ENCODE measurements around the gene TIAL1. TPM values are rescaled to one million over a fixed set of nuclear protein-coding genes. Genes with fewer than 3 reads are reported as not detected.
A peak's percentile ranks its signal among the peaks of the same experiment; 100 is the strongest.
"Not testable (repeated sequence)": the region's sequence is repeated elsewhere in the genome, so short reads cannot be mapped to it uniquely, and the experiment has no call there.

The TIAL1 gene
- total RNA-seq, 3 donors from 2014 or later (not counting 1 experiment from before 2014, with no cell fraction given): 195 to 227 (median 213) TPM

DNA sequence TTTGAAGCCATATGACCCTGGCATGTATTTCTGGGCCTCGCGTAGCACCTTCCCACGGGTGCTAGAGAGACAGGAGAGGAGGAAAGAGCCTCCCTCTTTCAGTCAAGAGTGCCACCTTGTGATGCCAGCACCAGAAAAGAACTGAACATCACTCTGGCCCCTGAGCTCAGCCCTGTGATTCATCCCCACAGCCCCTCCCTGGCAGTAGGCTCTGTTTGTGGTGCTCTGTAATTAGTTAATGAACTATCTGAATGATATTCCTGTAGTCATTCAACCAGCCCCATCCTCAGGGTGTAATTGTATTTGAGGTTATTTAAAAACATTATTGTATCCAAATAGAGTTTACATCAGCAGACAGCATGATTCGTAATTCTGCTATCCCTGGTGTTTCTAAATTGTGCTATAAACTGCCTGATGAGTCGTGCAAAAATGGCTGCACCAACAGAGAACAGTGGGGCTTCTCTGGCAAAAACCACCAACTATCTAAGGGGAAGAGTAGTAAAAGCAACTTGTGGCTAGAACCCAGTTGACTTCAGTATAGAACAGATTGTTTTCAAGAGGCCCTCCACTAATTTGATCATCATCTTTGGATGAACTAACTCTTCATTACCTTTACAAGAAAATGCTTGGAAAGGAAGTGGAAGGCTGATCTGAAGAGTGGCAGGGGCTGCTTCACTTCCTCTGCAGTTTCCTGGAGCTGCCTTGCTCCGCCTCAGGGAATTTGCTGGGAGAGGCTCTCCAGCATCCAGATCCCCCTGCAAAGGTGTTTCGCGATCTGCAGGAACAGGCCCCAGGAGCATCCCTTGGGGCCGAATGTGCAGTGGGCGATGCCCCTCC is 23.7 kb upstream of the TIAL1 start:
- Mint-ChIP-seq H3K36me3 (no peaks in the 10 kb centered on the region), H3K27ac (no peak overlapping the region), H3K9me3 (no peaks in the 10 kb centered on the region), H3K27me3 (ENCODE audit: low read depth in 2 of 2) (no peaks in the 10 kb centered on the region), H3K4me3 (no peak overlapping the region), H3K4me1 (no peaks in the 10 kb centered on the region)
- no peaks in the 10 kb centered on the region for H3K9me3 ChIP-seq (ENCODE audit: control insufficient read depth, insufficient read depth, low read length)
- H3K27ac ChIP-seq (ENCODE audit: low read length): no peak overlapping the region
- no peaks in the 10 kb centered on the region for H3K4me1 ChIP-seq (ENCODE audit: control insufficient read depth, insufficient read depth, low read length)
- H3K4me3 ChIP-seq (ENCODE audit: low read length): no peak overlapping the region
- intact Hi-C loops (cut with micrococcal nuclease): no loop called here
- no peak for ATAC-seq
- no peaks in the 10 kb centered on the region for H3K27me3 ChIP-seq (ENCODE audit: control insufficient read depth, insufficient read depth, low read length)
- WGBS (ENCODE audit: insufficient coverage): 86% methylated on average over 10 of the region's 10 CpGs
- H3K36me3 ChIP-seq (ENCODE audit: control insufficient read depth, insufficient read depth, low read length): no peaks in the 10 kb centered on the region
- TF ChIP-seq, protein P1, sequence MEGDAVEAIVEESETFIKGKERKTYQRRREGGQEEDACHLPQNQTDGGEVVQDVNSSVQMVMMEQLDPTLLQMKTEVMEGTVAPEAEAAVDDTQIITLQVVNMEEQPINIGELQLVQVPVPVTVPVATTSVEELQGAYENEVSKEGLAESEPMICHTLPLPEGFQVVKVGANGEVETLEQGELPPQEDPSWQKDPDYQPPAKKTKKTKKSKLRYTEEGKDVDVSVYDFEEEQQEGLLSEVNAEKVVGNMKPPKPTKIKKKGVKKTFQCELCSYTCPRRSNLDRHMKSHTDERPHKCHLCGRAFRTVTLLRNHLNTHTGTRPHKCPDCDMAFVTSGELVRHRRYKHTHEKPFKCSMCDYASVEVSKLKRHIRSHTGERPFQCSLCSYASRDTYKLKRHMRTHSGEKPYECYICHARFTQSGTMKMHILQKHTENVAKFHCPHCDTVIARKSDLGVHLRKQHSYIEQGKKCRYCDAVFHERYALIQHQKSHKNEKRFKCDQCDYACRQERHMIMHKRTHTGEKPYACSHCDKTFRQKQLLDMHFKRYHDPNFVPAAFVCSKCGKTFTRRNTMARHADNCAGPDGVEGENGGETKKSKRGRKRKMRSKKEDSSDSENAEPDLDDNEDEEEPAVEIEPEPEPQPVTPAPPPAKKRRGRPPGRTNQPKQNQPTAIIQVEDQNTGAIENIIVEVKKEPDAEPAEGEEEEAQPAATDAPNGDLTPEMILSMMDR (IDR thresholded peaks at IDR 0.05): no peak
- DNase-seq: no peak

DNA sequence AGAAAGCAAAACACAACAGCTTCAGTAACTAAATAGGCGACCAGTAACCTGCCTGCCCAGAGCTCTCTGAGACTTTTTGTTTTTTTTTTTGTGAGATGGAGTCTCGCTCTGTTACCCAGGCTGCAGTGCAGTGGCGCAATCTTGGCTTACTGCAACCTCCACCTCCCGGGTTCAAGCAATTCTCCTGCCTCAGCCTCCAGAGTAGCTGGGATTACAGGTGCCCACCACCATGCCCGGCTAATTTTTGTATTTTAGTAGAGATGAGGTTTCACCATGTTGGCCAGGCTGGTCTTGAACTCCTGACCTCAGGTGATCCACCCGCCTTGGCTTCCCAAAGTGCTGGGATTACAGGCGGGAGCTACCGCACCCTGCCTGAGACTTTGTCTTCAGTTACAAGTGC is 23.0 kb upstream of the TIAL1 start:
- H3K4me3 Mint-ChIP-seq, H3K4me1 Mint-ChIP-seq: not testable (repeated sequence)

GRCh38 chr10:119619215-119619614 is 22.5 kb upstream of the TIAL1 start:
- H3K27ac ChIP-seq (ENCODE audit: low read length): no peak overlapping the region
- H3K27me3 ChIP-seq (ENCODE audit: control insufficient read depth, insufficient read depth, low read length): no peaks in the 10 kb centered on the region
- ATAC-seq: no peak
- no peak for DNase-seq
- no peaks in the 10 kb centered on the region for H3K4me1 ChIP-seq (ENCODE audit: control insufficient read depth, insufficient read depth, low read length)
- no peaks in the 10 kb centered on the region for H3K9me3 Mint-ChIP-seq
- no peak overlapping the region for H3K4me3 ChIP-seq (ENCODE audit: low read length)
- no peaks in the 10 kb centered on the region for H3K36me3 Mint-ChIP-seq
- H3K27ac Mint-ChIP-seq: no peak overlapping the region
- WGBS (ENCODE audit: insufficient coverage): 86% methylated on average over 2 of the region's 2 CpGs
- no peaks in the 10 kb centered on the region for H3K36me3 ChIP-seq (ENCODE audit: control insufficient read depth, insufficient read depth, low read length)
- no peaks in the 10 kb centered on the region for H3K27me3 Mint-ChIP-seq (ENCODE audit: low read depth in 2 of 2)
- no peak overlapping the region for H3K4me3 Mint-ChIP-seq
- intact Hi-C loops (cut with micrococcal nuclease): no loop called here
- H3K9me3 ChIP-seq (ENCODE audit: control insufficient read depth, insufficient read depth, low read length): no peaks in the 10 kb centered on the region
- TF ChIP-seq, protein P1 (IDR thresholded peaks at IDR 0.05): no peak
- no peaks in the 10 kb centered on the region for H3K4me1 Mint-ChIP-seq

More for the DNA sequence above, 23.0 kb upstream of the TIAL1 start:
- WGBS (ENCODE audit: insufficient coverage): 96% methylated on average over 7 of the region's 8 CpGs
- H3K9me3 Mint-ChIP-seq; H3K4me3 ChIP-seq (ENCODE audit: low read length); H3K27ac ChIP-seq (ENCODE audit: low read length); ATAC-seq; H3K27ac Mint-ChIP-seq; H3K4me1 ChIP-seq (ENCODE audit: control insufficient read depth, insufficient read depth, low read length); H3K36me3 ChIP-seq (ENCODE audit: control insufficient read depth, insufficient read depth, low read length); H3K9me3 ChIP-seq (ENCODE audit: control insufficient read depth, insufficient read depth, low read length); H3K27me3 Mint-ChIP-seq (ENCODE audit: low read depth in 2 of 2); intact Hi-C loops (cut with micrococcal nuclease); DNase-seq; H3K36me3 Mint-ChIP-seq; H3K27me3 ChIP-seq (ENCODE audit: control insufficient read depth, insufficient read depth, low read length): not testable (repeated sequence)

DNA sequence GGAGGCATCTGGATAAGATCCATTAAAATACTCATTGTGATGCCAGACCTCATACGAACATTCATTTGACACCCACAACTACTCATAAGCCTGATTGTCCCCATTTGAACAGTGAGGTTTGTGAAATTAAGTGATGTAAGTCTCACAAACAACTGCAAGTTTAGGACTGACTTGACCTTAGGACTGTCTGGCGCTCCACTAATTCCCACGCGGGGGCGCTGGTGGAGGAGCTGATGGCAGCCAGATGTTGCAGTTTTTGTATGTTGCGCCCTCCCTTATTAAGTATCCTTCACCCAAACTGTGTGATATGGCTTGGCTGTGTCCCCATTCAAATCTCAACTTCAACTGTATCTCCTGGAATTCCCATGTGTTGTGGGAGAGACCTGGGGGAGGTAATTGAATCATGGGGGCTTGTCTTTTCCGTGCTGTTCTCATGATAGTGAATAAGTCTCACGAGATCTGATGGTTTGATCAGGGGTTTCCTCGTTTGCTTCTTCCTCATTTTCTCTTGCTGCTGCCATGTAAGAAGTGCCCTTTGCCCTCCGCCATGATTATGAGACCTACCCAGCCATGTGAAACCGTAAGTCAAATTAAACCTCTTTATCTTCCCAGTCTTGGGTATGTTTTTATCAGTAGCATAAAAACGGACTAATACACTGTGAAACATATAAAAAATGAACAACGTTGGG is 20.3 kb upstream of the TIAL1 start:
- H3K4me1 ChIP-seq (ENCODE audit: control insufficient read depth, insufficient read depth, low read length): no peaks in the 10 kb centered on the region
- H3K36me3 ChIP-seq (ENCODE audit: control insufficient read depth, insufficient read depth, low read length): no peaks in the 10 kb centered on the region
- H3K9me3 ChIP-seq (ENCODE audit: control insufficient read depth, insufficient read depth, low read length): no peaks in the 10 kb centered on the region
- DNase-seq (peak in 1 of 2 donors; percentile 33), ATAC-seq (no peak)
- no peak overlapping the region for H3K27ac Mint-ChIP-seq
- H3K4me1 Mint-ChIP-seq: no peaks in the 10 kb centered on the region
- H3K4me3 Mint-ChIP-seq: no peak overlapping the region
- intact Hi-C loops (cut with micrococcal nuclease): no loop called here
- no peaks in the 10 kb centered on the region for H3K27me3 Mint-ChIP-seq (ENCODE audit: low read depth in 2 of 2)
- no peaks in the 10 kb centered on the region for H3K9me3 Mint-ChIP-seq
- H3K36me3 Mint-ChIP-seq: no peaks in the 10 kb centered on the region
- H3K4me3 ChIP-seq (ENCODE audit: low read length): no peak overlapping the region
- TF ChIP-seq, protein P1 (IDR thresholded peaks at IDR 0.05): no peak
- H3K27me3 ChIP-seq (ENCODE audit: control insufficient read depth, insufficient read depth, low read length): no peaks in the 10 kb centered on the region
- H3K27ac ChIP-seq (ENCODE audit: low read length): no peak overlapping the region
- 78% methylated on average over 11 of the region's 13 CpGs for WGBS (ENCODE audit: insufficient coverage)

All from natural killer cell (primary cell).